ENCODE measurements around the gene TRERF1.
A peak's percentile ranks its signal among the peaks of the same experiment; 100 is the strongest.

TRERF1 gene

DNA sequence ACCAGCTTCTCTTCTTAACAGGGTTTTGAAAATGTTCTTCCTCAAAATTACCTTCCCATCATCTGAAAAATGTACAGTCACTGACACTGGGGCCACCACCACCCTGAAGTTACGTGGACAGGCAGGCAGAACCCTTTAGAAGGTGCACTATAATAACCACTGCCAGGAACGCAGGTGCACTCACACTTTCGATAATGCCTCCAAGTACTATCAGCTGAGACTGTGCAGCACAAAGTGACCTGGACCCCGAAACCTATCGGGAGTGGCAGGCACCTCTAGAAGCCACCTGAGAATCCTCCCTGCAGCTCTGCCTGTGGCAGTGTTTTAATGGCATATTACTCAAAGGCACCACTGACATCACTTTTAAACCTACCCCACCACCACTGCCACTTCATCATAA, 66.4 kb downstream of the TRERF1 start:
- no peak for DNase-seq (ENCODE audit: low spot score)

DNA sequence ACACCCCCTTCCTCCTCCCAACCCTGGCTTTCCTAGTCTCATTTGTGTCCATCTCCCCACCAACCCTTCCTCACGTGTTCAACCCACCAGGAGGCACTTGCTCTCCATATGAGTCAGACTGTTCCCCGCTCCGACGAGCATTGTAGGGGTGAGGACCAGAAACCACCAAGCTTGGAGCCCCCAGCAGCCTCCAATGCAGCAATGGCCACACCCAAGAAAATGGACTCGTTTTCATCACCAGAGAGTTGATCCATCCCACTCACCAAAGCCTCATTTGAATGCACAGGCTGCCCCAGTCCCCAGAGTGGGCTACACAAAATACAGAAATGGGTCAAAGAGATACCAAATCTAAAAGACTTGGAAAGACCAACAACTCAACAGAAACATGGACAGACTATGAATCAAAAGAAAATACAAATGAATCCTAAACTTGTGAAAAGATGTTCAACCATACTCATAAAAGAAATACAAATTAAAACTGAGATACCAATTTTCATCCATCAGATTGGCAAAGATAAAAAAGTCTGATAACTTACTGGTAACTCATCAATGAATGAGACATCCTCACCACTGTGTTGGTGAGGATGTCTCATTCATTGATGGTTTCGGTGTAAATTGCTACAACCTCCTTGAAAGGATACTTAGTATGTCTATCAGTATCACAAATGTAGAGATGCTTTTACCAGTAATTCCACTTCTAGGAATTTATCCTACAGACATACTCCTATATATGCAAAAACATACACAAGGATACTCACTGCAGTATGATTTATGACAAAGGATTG, 68.1 kb downstream of the TRERF1 start:
- DNase-seq (ENCODE audit: low spot score) = no peak
- in situ Hi-C loops (cut with MboI; ENCODE audit: low pct_unique_long_range_greater_than_20kb, low sequenced_read_pairs, unreplicated experiment) = no loop called here
- TF ChIP-seq, protein P1, sequence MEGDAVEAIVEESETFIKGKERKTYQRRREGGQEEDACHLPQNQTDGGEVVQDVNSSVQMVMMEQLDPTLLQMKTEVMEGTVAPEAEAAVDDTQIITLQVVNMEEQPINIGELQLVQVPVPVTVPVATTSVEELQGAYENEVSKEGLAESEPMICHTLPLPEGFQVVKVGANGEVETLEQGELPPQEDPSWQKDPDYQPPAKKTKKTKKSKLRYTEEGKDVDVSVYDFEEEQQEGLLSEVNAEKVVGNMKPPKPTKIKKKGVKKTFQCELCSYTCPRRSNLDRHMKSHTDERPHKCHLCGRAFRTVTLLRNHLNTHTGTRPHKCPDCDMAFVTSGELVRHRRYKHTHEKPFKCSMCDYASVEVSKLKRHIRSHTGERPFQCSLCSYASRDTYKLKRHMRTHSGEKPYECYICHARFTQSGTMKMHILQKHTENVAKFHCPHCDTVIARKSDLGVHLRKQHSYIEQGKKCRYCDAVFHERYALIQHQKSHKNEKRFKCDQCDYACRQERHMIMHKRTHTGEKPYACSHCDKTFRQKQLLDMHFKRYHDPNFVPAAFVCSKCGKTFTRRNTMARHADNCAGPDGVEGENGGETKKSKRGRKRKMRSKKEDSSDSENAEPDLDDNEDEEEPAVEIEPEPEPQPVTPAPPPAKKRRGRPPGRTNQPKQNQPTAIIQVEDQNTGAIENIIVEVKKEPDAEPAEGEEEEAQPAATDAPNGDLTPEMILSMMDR (IDR thresholded peaks at IDR 0.05; ENCODE audit: extremely low read depth, insufficient read depth, missing control alignments) = no peak

More for the DNA sequence above, 66.4 kb downstream of the TRERF1 start:
- in situ Hi-C loops (cut with MboI; ENCODE audit: low pct_unique_long_range_greater_than_20kb, low sequenced_read_pairs, unreplicated experiment) = no loop called here
- TF ChIP-seq, protein P1 (IDR thresholded peaks at IDR 0.05; ENCODE audit: extremely low read depth, insufficient read depth, missing control alignments) = no peak

DNA sequence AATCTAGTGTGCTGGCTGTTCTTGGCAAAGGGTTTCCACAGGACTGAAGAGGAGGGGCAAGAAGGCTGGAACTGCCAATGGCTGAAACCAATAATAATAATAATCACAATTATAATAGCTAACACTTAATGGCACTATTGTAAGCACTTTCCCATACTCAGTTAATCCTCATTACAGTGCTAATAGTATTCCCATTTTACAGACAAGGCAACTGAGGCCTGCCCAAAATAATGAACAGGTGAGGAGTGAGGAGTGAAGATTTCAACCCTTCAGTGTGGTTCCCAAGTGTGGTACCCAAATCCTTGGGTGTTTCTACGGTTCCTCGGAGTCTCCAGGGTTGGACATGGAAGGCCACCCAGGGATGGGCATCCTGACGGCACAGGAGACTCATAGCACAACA, 69.9 kb downstream of the TRERF1 start:
- TF ChIP-seq, protein P1 (IDR thresholded peaks at IDR 0.05; ENCODE audit: extremely low read depth, insufficient read depth, missing control alignments) = no peak
- in situ Hi-C loops (cut with MboI; ENCODE audit: low pct_unique_long_range_greater_than_20kb, low sequenced_read_pairs, unreplicated experiment) = no loop called here
- DNase-seq (ENCODE audit: low spot score) = no peak

DNA sequence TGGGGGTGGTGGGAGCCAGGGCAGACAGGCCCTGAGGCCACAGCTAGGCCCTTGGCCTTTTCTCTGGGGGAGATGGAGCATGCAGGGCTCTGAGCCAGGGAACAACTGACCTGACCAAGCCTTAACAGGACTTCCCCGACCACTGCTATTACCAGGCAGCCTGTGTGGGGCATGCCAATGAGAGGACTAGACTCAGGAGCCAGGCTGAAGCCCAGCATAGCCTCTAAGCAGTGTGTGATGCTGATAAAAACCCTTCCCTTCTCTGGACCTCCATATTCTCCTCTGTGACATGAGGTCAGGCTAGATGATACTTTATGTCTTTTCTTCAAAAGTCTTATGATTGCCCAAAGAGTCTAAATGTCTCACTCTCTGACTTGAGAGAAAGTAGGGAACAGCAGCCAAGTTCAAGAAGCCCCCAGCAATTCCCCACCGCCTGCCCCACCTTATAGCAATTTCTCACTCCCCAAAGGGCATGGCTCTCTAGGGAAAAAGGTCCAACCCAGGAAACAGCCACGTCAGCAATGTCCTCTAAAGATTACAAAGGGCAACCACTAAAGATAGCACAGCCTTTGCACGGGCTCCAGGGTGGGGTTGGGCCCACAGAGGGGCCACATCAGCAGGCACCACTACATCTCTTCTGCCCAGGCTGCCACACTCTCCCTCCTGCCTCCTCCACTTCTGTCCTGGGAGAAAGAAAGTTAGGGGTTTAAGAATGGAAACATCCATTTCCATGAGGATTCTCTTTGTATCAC, 71.3 kb downstream of the TRERF1 start:
- TF ChIP-seq, protein P1 (IDR thresholded peaks at IDR 0.05; ENCODE audit: extremely low read depth, insufficient read depth, missing control alignments) = no peak
- no peak for DNase-seq (ENCODE audit: low spot score)
- in situ Hi-C loops (cut with MboI; ENCODE audit: low pct_unique_long_range_greater_than_20kb, low sequenced_read_pairs, unreplicated experiment) = no loop called here

DNA sequence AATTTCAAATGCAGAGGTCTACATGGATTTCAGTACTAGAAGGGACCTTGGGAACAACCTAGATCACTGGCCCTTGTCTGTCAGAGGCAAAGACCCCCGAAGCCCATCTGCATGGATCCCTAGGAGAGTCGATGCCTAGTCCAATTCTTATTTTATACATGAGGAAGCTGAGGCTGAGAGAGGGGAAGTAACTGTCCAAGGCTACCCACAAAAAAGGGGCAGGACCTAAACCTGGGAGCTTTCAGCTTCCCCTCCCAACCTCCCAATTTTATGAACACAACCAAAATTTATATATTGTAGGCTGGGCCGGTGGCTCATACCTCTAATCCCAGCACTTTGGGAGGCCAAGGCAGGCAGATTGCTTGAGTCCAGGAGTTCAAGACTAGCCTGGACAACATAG, 73.2 kb downstream of the TRERF1 start:
- DNase-seq (ENCODE audit: low spot score) = no peak
- TF ChIP-seq, protein P1 (IDR thresholded peaks at IDR 0.05; ENCODE audit: extremely low read depth, insufficient read depth, missing control alignments) = no peak
- in situ Hi-C loops (cut with MboI; ENCODE audit: low pct_unique_long_range_greater_than_20kb, low sequenced_read_pairs, unreplicated experiment) = no loop called here

DNA sequence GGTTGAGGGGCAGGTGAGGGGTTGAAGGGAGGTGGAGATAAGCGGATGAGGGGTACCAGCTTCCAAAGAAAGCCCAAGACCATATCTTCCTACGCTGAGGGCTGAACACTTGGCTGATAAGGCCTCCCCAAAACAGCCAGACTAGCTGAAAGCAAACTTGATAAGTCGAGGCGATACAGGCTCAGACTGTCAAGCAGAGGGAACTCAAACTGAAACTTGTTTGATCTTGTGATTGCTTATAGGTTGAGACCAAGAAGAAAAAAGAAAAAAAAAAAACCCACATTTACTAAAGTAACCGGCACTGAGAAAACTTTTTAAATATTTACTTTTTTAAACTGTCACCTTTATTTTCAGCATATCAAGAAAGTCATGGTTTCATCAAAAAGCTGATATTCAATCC, 73.6 kb downstream of the TRERF1 start:
- in situ Hi-C loops (cut with MboI; ENCODE audit: low pct_unique_long_range_greater_than_20kb, low sequenced_read_pairs, unreplicated experiment) = no loop called here
- TF ChIP-seq, protein P1 (IDR thresholded peaks at IDR 0.05; ENCODE audit: extremely low read depth, insufficient read depth, missing control alignments) = no peak
- DNase-seq (ENCODE audit: low spot score) = peak; percentile 46

All from GM13977 (cell line).